HepG2 (cell line): ENCODE measurements around the gene CGREF1. TPM values are rescaled to one million over a fixed set of nuclear protein-coding genes. Genes with fewer than 3 reads are reported as not detected.

Source experiments
- FOXC1 ChIP-seq: sonication (generic); formaldehyde crosslinking; IDR thresholded peaks from 2 replicates; pipeline ENCODE4 v1.8.0; 2022; ENCODE audit warnings: mild to moderate bottlenecking, missing genetic modification reagents, borderline replicate concordance
- PBX3 ChIP-seq: sonication (generic); formaldehyde crosslinking; IDR thresholded peaks from 2 replicates; pipeline ENCODE4 v1.8.1; 2023; ENCODE audit warnings: missing genetic modification reagents, inconsistent platforms, borderline replicate concordance
- SPEN ChIP-seq: sonication (generic); formaldehyde crosslinking; IDR thresholded peaks from 2 replicates; pipeline ENCODE4 v1.5.1; 2020; ENCODE audit warnings: low read depth, mild to moderate bottlenecking, missing genetic modification reagents
- STAG1 ChIP-seq: sonication (generic); formaldehyde crosslinking; IDR thresholded peaks from 2 replicates; pipeline ENCODE4 v1.4.0; 2020; ENCODE audit warnings: missing genetic modification reagents
- ZBTB39 ChIP-seq: sonication (generic); formaldehyde crosslinking; IDR thresholded peaks from 2 replicates; pipeline ENCODE4 v1.5.0; 2020; ENCODE audit warnings: missing genetic modification reagents
- ZNF12 ChIP-seq: sonication (generic); formaldehyde crosslinking; IDR thresholded peaks from 2 replicates; pipeline ENCODE4 v1.5.0; 2020; ENCODE audit warnings: missing genetic modification reagents
- ZNF331 ChIP-seq: sonication (generic); formaldehyde crosslinking; IDR thresholded peaks from 2 replicates; pipeline ENCODE4 v1.4.0; 2020; ENCODE audit warnings: missing genetic modification reagents
- ZNF34 ChIP-seq: sonication (generic); formaldehyde crosslinking; IDR thresholded peaks from 2 replicates; pipeline ENCODE4 v1.4.0; 2020; ENCODE audit warnings: mild to moderate bottlenecking, missing genetic modification reagents, borderline replicate concordance
- ZNF382 ChIP-seq: sonication (generic); formaldehyde crosslinking; IDR thresholded peaks from 2 replicates; pipeline ENCODE4 v1.5.0; 2020; ENCODE audit warnings: missing genetic modification reagents, mild to moderate bottlenecking, borderline replicate concordance
- ZNF543 ChIP-seq: sonication (generic); formaldehyde crosslinking; IDR thresholded peaks from 2 replicates; pipeline ENCODE4 v1.4.0; 2020; ENCODE audit warnings: mild to moderate bottlenecking, missing genetic modification reagents
- ZNF567 ChIP-seq: sonication (generic); formaldehyde crosslinking; IDR thresholded peaks from 2 replicates; pipeline ENCODE4 v1.8.1; 2023; ENCODE audit warnings: mild to moderate bottlenecking, missing genetic modification reagents, borderline replicate concordance
- ZNF674 ChIP-seq: sonication (generic); formaldehyde crosslinking; IDR thresholded peaks from 2 replicates; pipeline ENCODE4 v1.5.0; 2020; ENCODE audit warnings: low read depth, mild to moderate bottlenecking, missing genetic modification reagents
- polyA plus RNA-seq, 8 experiments: library from polyadenylated mRNA; depleted of rRNA in 3 of 8; stranded (reverse) in 7 of 8; unstranded in 1 of 8; fragments of >200 nt; fragmentation: Illumina TruSeq in 4 of 8; extraction: Trizol in 4 of 8; gene quantifications; 2 replicates each; pipeline versions ENCODE4 v1.2.1 to v1.2.3, GENCODE V29; 2011 to 2016; ENCODE audit warnings: low read depth in 4 of 8, missing spikeins in 1 of 8, mixed read lengths in 1 of 8; ENCODE audit not compliant: insufficient read depth in 1 of 8
- total RNA-seq, 5 experiments: library from RNA; depleted of rRNA; stranded (reverse); fragments of >200 nt; fragmentation: Illumina TruSeq; extraction: Trizol; gene quantifications; 2 replicates each; pipeline ENCODE4 v1.2.3, GENCODE V29; 2016; ENCODE audit warnings: low read depth in 1 of 5
- TF ChIP-seq, protein P1 (sequence below): sonication (generic); formaldehyde crosslinking; IDR thresholded peaks from one replicate; pipeline ENCODE4 v1.5.1; 2020; ENCODE audit warnings: mild to moderate bottlenecking, missing genetic modification reagents; ENCODE audit errors: not compliant biosample characterization

CGREF1 gene
- total and polyA plus RNA-seq, 2 of the 13 experiments (the other 11 are each of a cell fraction or from before 2014, with no cell fraction given), result 13.9 to 23.4 TPM

DNA sequence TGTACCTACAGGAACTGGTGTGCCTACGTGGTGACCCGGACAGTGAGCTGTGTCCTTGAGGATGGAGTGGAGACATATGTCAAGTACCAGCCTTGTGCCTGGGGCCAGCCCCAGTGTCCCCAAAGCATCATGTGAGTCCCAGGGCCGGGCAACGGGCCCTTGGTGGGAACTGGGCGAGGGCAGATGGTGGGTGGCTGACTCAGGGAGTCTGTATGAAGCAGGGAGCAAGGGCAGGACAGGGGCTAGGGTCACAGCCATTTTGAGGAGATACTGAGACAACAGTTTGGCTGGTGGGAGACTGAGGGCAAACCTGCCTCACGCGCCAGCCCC lies 38.8 kb downstream of the CGREF1 start (continued):
- 0 out of 2 replicates have a peak, but pooled peaks have one; percentile 15 for TF ChIP-seq ZBTB39 (CRISPR knock-in tag)
- 0 out of 2 replicates have a peak, but pooled peaks have one; percentile 27 for TF ChIP-seq ZNF567 (CRISPR knock-in tag)
- TF ChIP-seq ZNF12 (CRISPR knock-in tag), result no peak
- no peak for TF ChIP-seq STAG1 (CRISPR knock-in tag)
- TF ChIP-seq, protein P1, sequence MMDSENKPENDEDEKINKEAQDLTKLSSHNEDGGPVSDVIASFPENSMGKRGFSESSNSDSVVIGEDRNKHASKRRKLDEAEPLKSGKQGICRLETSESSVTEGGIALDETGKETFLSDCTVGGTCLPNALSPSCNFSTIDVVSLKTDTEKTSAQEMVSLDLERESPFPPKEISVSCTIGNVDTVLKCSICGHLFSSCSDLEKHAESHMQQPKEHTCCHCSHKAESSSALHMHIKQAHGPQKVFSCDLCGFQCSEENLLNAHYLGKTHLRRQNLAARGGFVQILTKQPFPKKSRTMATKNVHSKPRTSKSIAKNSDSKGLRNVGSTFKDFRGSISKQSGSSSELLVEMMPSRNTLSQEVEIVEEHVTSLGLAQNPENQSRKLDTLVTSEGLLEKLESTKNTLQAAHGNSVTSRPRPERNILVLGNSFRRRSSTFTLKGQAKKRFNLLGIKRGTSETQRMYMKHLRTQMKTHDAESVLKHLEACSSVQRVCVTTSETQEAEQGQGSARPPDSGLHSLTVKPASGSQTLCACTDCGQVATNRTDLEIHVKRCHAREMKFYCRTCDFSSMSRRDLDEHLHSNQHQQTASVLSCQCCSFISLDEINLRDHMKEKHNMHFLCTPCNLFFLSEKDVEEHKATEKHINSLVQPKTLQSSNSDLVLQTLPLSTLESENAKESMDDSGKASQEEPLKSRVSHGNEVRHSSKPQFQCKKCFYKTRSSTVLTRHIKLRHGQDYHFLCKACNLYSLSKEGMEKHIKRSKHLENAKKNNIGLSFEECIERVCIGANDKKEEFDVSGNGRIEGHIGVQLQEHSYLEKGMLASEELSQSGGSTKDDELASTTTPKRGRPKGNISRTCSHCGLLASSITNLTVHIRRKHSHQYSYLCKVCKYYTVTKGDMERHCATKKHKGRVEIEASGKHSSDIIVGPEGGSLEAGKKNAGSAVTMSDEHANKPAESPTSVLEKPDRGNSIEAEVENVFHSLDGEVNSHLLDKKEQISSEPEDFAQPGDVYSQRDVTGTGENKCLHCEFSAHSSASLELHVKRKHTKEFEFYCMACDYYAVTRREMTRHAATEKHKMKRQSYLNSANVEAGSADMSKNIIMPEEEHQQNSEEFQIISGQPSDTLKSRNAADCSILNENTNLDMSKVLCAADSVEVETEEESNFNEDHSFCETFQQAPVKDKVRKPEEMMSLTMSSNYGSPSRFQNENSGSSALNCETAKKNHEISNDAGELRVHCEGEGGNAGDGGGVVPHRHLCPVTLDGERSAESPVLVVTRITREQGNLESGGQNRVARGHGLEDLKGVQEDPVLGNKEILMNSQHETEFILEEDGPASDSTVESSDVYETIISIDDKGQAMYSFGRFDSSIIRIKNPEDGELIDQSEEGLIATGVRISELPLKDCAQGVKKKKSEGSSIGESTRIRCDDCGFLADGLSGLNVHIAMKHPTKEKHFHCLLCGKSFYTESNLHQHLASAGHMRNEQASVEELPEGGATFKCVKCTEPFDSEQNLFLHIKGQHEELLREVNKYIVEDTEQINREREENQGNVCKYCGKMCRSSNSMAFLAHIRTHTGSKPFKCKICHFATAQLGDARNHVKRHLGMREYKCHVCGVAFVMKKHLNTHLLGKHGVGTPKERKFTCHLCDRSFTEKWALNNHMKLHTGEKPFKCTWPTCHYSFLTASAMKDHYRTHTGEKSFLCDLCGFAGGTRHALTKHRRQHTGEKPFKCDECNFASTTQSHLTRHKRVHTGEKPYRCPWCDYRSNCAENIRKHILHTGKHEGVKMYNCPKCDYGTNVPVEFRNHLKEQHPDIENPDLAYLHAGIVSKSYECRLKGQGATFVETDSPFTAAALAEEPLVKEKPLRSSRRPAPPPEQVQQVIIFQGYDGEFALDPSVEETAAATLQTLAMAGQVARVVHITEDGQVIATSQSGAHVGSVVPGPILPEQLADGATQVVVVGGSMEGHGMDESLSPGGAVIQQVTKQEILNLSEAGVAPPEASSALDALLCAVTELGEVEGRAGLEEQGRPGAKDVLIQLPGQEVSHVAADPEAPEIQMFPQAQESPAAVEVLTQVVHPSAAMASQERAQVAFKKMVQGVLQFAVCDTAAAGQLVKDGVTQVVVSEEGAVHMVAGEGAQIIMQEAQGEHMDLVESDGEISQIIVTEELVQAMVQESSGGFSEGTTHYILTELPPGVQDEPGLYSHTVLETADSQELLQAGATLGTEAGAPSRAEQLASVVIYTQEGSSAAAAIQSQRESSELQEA (CRISPR knock-in tag), result no peak
- no peak for TF ChIP-seq ZNF34 (CRISPR knock-in tag)
- no peak for TF ChIP-seq ZNF382 (CRISPR knock-in tag)
- no peak for TF ChIP-seq ZNF674
- TF ChIP-seq FOXC1 (CRISPR knock-in tag), result peak; percentile 50; the same call in 1 of the 2 replicates
- no peak for TF ChIP-seq ZNF331
- no peak for TF ChIP-seq SPEN (CRISPR knock-in tag)
- no peak for TF ChIP-seq ZNF543 (CRISPR knock-in tag)
- no peak for TF ChIP-seq PBX3 (CRISPR knock-in tag)
